ENCODE data around the gene GPA33.

Gene GPA33

DNA sequence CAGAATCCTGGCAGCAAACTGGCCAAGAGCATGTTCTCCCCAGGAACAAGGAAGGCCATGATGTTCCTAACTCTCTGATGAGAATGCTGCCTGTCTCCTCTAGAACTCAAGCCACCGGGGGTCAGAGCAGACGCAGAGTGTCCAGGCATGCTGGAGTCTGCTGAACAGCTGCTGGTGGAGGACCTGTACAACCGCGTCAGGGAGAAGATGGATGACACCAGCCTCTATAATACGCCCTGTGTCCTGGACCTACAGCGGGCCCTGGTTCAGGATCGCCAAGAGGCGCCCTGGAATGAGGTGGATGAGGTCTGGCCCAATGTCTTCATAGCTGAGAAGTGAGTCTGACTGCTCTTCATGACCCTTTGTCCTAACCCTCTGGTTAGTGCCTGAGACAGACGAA lies 27.0 kb upstream of the GPA33 start:
- no peak for DNase-seq

GRCh38 chr1:167116174-167116573 lies 26.0 kb upstream of the GPA33 start:
- DNase-seq: no peak

DNA sequence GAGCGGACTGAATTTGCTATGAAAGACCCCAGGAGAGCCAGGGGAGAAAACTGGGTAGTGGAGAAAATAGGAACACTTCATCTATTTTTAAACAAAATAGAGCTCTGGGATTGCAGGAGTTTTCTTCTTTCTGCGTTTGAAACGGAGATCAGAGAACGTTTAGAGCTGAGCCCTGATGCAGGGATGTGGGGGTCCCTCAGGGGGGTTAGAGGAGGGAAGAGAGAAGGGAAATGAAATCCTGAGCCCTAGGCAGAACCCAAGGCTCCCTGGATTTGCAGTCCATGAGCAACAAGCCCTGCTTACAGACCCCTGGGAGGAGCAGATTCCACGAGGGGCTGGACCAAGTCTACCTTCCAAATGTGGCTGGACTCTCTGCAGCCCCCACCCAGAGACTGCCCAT lies 25.5 kb upstream of the GPA33 start:
- DNase-seq: no peak

- no peak for DNase-seq
These were observed 24.5 kb upstream of the GPA33 start for GRCh38 chr1:167114725-167115124.

DNA sequence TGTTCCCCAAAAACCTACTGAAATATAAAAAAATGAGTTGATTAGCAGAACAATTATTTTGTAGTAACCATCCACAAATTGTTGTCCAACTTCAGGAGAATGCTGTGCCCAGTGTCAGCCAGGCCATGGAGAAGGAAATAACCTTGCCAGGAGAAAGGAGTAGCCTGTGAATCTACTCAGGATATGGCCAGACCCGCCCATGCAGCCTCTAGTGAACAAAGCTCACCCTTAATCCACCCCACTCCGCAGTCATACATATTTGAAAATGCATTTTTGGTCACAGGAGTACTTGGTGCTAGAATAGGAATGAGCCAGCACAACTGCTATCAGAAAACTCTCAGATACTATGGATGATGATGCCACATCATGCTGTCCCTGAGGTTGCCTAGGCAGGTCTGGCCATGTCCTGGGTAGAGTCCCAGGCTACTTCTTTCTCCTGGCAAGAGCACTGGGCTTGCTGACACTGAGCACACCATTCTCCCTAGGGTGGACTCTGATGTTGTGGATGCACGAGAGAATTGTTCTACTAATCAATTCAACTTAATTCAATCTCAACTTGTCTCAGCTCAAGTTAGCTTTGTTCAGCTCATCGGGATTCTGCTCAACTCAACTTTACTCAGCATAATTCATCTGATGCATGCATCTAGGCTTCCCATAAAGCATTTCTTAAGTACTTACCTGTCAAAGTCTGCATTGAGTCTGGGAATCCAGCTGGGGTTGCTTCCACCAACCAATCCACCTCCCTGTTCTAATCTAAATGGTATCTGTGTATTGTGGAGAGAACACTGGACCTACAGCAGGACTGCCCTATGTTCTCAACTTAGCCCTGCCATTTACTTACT lies 21.9 kb upstream of the GPA33 start:
- no peak for DNase-seq

DNA sequence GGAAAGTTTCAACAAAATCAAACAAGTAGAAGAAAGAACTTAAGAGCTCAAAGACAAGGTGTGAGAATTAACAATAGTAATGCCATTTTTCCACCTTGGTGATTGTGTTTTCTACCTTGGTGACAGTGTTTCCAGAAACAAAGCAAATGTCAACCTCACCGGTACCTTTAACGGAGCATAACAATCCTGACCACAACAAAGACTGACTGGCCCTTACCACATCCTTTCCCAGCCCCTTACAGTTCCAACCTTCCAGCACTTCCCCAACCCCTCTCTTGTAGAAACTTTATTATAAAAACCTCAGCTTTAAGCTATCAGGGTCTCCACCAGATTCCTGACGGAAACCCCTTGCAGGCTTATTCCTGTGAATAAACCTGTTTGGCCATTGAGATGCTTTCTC lies 20.4 kb upstream of the GPA33 start:
- DNase-seq: no peak

GRCh38 chr1:167109125-167109524 lies 18.9 kb upstream of the GPA33 start:
- DNase-seq: no peak

- no peak for DNase-seq
These were observed 17.3 kb upstream of the GPA33 start for GRCh38 chr1:167107456-167107855.

DNA sequence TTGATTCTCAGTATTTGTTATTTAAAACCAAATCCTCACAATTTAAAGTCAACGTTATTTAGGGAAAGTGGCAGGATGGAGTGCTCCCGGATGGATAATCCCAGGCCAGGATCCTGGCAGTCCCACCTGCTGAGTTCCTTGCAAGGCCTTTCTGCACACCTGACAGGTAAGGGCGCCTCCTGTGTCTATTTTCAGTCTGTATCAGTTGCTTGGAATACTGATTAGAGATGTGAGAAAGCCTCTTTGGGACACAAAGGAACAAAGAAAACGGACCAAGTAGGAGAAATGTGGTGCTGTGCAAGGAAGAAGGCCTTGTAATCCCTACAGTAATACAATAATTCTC lies 15.9 kb upstream of the GPA33 start:
- no peak for DNase-seq

- DNase-seq: no peak
These were observed 15.3 kb upstream of the GPA33 start for GRCh38 chr1:167105271-167106118.

GRCh38 chr1:167104256-167104633 lies 14.1 kb upstream of the GPA33 start:
- DNase-seq: no peak

DNA sequence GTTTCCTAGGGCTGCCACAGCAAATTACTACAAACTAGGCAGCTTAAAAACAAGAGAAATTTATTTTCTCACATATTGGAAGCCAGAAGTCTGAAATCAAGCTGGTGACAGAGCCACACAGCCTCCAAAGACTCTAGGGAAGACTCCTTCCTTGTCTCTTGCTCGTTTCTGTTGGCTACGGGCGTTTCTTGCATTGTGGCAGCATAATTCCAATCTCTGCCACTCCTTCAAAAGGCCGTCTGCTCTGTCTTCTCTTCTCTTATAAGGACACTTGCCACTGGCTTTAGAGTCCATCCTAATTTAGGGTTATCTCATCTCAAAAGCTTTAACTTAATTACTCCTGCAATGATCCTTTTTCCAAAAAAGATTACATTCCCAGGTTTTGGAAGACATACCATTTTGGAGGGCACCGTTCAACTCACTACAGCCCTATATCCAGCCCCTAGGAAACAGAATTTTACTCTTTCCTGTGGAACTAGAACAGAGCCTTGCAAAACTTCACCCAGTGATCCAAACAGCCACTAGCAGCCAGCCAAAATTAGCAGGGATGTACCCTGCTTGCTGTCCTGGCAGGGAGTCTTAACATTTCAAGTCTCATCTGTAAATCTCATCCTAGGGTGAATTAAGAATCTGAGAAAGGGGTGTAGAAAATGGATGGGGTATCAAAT lies 12.9 kb upstream of the GPA33 start:
- no peak for DNase-seq

DNA sequence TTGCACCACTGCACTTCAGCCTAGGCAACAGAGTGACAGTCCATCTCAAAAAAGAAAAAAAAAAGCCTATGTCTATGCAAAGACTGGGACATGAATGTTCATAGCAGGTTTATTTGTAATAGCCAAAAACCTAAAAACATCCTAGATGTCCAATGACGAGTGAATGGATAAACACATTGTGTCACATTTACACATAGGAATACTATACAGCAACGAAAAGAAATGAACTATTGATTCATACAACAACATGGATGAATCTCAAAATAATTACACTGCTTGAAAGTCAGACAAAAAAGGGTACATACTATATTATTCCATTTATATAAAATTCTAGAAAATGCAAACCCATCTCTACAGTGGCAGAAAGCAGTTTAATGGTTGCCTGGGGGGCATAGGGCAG lies 11.6 kb upstream of the GPA33 start:
- DNase-seq: no peak

DNA sequence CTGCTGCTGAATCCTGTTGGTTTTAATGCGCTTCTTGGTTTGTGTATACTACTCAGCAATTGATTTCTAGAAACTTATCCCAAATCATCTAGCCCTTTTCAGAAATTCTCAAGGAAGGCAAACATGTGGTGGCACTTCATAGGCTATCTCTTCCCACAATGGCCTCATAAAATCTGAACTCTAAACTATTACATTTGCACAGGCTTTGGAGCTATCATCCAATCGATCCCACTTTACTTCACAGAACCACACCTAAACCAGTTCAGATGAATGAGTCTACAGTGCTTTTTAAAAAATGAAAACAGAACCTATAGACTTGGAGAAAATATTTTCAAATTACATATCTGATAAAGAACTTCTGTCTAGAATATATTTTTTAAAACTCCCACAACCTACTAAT lies 10.6 kb upstream of the GPA33 start:
- DNase-seq: no peak

DNA sequence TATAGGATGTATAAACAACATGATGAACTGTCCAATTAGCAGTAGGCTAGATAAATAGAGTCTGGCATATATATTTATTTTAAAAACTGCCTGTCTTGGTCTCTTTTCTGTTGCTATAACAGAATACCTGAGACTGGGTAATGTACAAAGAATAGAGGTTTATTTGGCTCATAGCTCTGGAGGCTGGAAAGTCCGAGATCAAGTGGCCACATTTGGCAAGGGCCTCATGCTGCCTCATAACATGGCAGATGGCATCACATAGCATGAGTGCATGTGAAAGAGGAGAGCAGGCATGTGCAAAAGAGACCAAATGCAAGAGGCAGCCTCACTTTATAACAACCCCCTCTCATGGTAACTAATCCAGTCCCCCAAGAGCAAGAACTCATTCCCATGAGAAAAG lies 9.7 kb upstream of the GPA33 start:
- no peak for DNase-seq

DNA sequence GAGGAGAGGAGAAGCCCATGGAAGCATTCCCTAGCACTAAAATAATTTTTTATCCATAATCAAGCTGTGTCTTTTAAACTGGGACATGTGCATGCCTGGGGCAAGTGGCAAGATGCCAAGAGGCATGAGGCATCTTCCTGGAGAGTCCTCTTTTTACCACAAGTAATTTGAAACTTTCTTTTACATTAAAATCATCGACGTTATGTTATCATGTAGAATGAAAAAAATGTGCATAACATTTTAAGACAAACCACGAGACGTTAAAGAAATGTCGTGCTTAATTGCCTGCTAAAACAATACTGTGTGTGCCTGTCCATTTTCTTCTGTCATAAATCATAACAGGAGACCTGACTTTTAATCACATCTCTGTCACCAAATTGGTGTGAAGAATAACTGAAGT lies 5.2 kb upstream of the GPA33 start:
- no peak for DNase-seq

DNA sequence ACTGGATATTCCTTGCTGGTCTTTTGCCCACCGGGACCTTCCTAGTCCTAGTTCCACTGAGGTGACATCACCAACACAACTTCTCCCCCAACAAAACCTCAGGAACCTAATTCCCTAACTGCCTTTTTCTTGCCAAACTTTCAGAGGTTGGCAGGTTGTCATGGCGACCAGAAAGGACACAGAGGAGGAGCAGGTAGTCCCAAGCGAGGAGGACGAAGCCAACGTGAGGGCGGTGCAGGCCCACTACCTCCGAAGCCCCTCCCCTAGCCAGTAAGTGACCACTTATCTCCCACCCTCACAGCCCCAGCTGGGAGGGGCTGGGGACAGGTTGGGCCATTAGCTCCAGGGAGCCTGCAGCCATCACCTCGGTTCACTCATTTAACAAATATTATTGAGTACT lies 4.5 kb upstream of the GPA33 start:
- DNase-seq: no peak

DNA sequence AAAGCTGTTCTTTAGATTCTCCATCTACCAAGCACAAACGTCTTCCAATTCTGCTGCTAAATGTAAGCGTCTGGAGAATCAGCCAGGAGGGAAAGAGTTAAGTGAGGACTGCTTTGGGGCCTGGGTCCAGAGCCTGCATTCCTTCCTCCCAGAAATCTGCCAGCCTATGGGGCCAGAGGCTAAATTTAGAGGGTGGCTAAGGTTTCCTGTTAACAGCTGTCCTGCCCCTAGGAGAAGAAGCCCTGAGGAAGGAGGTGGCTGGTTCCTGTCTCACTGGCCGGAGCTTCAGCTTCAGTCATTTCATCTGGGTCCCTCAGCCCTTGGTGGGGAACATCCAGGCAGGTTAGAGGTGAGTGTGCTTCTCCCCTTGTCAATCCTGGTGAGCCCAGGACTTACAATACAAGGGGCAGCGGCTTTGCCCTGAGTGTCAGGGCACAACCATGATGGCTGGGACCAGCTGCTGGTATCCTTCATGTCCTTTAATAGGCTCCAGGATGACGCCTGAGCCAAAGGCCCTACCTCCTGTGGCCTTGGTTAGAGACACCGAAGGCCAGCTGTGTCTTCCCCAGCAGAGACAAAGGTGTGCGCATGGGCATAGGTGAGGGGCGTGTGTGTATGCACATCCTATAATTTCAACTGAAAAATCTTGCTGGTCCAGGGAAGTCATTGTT lies 3.8 kb upstream of the GPA33 start, which contains the start of gene STYXL2:
Gene STYXL2, plus strand, starts transcription at position 230 of the 671 bp plus-strand sequence. CDS start 775 bp downstream, outside the sequence.
- no peak for DNase-seq

GRCh38 chr1:167092653-167093052 lies 2.5 kb upstream of the GPA33 start:
- no peak for DNase-seq

- DNase-seq: no peak
These were observed 251 bp downstream of the GPA33 start for GRCh38 chr1:167089939-167090313.

DNA sequence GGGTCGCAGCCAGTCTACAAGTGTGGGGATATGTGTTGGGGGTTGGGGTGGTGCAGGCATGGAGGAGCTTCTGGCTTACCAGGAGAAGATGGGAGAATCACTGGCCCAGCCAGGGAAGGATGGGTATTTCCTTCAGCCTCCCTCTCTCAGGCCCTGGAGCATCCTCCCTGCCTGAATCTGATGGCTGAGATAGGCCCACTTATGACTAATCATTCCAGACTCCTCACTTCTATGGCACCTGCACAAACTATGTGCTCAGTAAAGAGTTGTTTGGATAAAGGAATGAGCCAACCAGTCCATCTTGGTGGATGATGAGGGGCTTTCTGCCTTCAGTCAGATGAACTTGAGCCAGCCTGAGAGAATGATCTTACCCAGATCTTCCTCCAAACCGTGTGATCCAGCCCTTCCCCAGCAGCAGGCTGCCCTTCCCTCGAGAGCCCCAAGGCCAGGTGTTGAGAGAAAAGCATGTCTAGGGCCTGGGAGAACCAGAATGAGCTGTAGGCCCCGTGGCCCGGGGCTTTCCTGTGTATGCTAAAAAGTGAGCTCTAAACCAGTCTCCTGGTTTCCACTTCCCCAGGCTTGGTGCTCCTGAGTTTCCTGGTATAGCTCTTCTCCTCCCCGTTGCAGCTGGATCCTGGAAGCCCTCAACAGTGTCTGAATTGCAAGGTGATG lies 1.3 kb downstream of the GPA33 start:
- DNase-seq: no peak

DNA sequence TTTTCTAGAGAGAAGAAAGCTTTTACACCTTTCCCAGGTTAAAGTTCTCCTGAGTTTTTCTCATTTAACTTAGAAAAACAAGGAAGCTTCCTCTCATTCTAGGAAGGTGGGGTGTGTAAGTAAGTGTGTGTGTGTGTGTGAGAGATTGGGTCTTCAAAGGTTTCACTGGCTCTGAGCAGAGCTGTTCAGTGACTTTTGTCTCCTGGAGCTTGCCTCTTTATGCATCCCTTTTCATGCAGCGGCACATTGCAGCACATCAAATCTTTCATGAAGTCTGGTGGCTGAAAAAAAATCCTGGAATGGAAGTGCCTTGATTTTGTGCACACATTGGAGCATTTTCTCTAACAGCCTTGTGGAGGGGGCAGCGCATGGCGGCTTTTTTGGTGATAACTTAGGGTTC lies 3.4 kb downstream of the GPA33 start:
- no peak for DNase-seq

DNA sequence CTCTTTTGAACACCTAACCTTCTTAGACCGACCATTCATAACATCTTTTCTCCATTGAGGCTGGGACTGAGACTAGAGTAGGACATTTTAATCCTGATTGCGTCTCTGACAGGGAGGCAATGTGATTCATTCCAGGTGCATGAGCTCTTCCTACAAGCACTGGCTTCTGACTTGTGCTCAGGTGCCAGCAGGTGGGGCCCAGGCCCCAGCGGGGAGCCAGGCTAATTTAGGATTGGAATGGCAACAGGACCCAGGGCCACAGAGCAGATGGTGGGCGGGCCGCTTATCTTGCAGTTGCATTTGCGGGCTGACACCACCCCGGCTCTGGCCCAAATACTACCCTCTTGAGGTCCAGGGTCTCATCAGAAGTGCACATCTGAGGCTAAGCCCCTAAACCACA lies 4.1 kb downstream of the GPA33 start:
- no peak for DNase-seq

Data from T-helper 9 cell (primary cell).